Adrenal gland (tissue), 5 donors: ENCODE results near the gene STXBP5.

Experiments used
- POLR2A ChIP-seq, 2 donors: fragments of 450-650 bp; IDR thresholded peaks; one replicate each; pipeline ENCODE4 v1.6.1; 2017; ENCODE audit warnings: antibody characterized with exemption in 2 of 2, mild to moderate bottlenecking in 2 of 2, moderate library complexity in 1 of 2
- TF ChIP-seq, protein P1 (sequence below), 6 experiments: fragments of 450-650 bp in 4 of 6; fragments of 200-600 bp in 2 of 6; sonication (generic) in 1 of 6; IDR thresholded peaks; 1 replicate in 5 of 6; 2 replicates in 1 of 6; pipeline versions ENCODE4 v1.5.1 to v1.8.0; 2016 to 2021; ENCODE audit warnings: antibody characterized with exemption in 6 of 6, mild to moderate bottlenecking in 2 of 6, moderate library complexity in 1 of 6
- donor health status: DM: no; HTN: no; CAD: no.

- no peak for TF ChIP-seq POLR2A (IDR thresholded peaks at IDR 0.05)
- TF ChIP-seq, protein P1, sequence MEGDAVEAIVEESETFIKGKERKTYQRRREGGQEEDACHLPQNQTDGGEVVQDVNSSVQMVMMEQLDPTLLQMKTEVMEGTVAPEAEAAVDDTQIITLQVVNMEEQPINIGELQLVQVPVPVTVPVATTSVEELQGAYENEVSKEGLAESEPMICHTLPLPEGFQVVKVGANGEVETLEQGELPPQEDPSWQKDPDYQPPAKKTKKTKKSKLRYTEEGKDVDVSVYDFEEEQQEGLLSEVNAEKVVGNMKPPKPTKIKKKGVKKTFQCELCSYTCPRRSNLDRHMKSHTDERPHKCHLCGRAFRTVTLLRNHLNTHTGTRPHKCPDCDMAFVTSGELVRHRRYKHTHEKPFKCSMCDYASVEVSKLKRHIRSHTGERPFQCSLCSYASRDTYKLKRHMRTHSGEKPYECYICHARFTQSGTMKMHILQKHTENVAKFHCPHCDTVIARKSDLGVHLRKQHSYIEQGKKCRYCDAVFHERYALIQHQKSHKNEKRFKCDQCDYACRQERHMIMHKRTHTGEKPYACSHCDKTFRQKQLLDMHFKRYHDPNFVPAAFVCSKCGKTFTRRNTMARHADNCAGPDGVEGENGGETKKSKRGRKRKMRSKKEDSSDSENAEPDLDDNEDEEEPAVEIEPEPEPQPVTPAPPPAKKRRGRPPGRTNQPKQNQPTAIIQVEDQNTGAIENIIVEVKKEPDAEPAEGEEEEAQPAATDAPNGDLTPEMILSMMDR (IDR thresholded peaks at IDR 0.05), result no peak
Measured at GRCh38 chr6:147218797-147219196, 14.6 kb downstream of the STXBP5 start.
